ENCODE measurements around the gene EPGN.

- TF ChIP-seq POLR2A (IDR thresholded peaks at IDR 0.05) (no peak), CTCF (IDR thresholded peaks at IDR 0.05) (no peak), EP300 (IDR thresholded peaks at IDR 0.05) (no peak)
Measured at GRCh38 chr4:74323663-74324062, 15.4 kb downstream of the EPGN start.
